BE2C (cell line): ENCODE data around the gene CAMTA1.

Experiments used
- DNase-seq: peaks from one replicate; pipeline ENCODE4 v3.0.0-alpha.2; 2020
- H3K27me3 ChIP-seq: fragments of 250-450 bp; sonication (Bioruptor Pico); 2 replicates; pipeline ENCODE4 v1.5.1; 2020; ENCODE audit warnings: mild to moderate bottlenecking
- H3K36me3 ChIP-seq: fragments of 250-450 bp; sonication (Bioruptor Pico); 2 replicates; pipeline ENCODE4 v1.5.1; 2020; ENCODE audit warnings: mild to moderate bottlenecking
- H3K4me1 ChIP-seq: fragments of 250-450 bp; sonication (Bioruptor Pico); 2 replicates; pipeline ENCODE4 v1.5.1; 2020
- H3K4me3 ChIP-seq: 2 replicates; pipeline ENCODE4 v1.5.1; 2011; ENCODE audit warnings: low read depth, low read length
- H3K9me3 ChIP-seq: fragments of 250-450 bp; sonication (Bioruptor Pico); 2 replicates; pipeline ENCODE4 v1.5.1; 2020
- CTCF ChIP-seq: IDR thresholded peaks from 2 replicates; pipeline ENCODE4 v1.5.1; 2012; ENCODE audit warnings: mild to moderate bottlenecking, low read depth, low read length

Gene CAMTA1

GRCh38 chr1:6962478-6962995 lies 177.3 kb downstream of the CAMTA1 start:
- Histone ChIP-seq H3K4me3 (no peak overlapping the region), H3K27me3 (no peaks in the 10 kb centered on the region), H3K4me1 (peaks cover 14% of the 10 kb centered on the region), H3K9me3 (no peaks in the 10 kb centered on the region), H3K36me3 (no peaks in the 10 kb centered on the region)
- no peak for TF ChIP-seq CTCF
- DNase-seq = peak; percentile 25

- peaks cover 14% of the 10 kb centered on the region for H3K4me1 ChIP-seq
- no peaks in the 10 kb centered on the region for H3K27me3 ChIP-seq
- no peak overlapping the region for H3K4me3 ChIP-seq
- no peak for DNase-seq
- no peaks in the 10 kb centered on the region for H3K9me3 ChIP-seq
- H3K36me3 ChIP-seq = no peaks in the 10 kb centered on the region
- TF ChIP-seq CTCF = no peak
Measured at GRCh38 chr1:6962996-6963911, 178.0 kb downstream of the CAMTA1 start.

DNA sequence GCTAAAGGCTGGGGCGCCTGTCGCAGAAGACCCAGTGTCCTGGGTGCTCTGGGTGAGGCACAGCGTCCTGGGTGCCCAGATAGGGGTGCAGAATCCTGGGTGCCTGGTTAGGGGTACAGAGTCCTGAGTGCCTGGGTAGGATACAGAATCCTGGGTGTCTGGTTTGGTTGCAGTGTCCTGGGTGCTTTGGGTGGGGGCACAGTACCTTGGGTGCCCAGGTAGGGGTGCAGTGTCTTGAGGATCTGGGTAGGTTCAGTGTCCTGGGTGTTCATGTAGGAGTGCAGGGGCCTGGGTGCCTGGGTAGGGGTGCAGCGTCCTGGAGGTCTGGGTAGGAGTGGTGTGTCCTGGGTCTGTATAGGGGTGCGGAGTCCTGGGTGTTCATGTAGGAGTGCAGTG lies 178.7 kb downstream of the CAMTA1 start:
- H3K4me3 ChIP-seq = no peak overlapping the region
- H3K27me3 ChIP-seq = no peaks in the 10 kb centered on the region
- no peak for TF ChIP-seq CTCF
- DNase-seq = no peak
- peaks cover 14% of the 10 kb centered on the region for H3K4me1 ChIP-seq
- no peaks in the 10 kb centered on the region for H3K9me3 ChIP-seq
- H3K36me3 ChIP-seq = no peaks in the 10 kb centered on the region

GRCh38 chr1:6965083-6965934 lies 180.1 kb downstream of the CAMTA1 start:
- Histone ChIP-seq H3K27me3 (no peaks in the 10 kb centered on the region), H3K36me3 (no peaks in the 10 kb centered on the region), H3K9me3 (no peaks in the 10 kb centered on the region), H3K4me1 (peaks cover 3% of the 10 kb centered on the region; the same call in 1 of the 2 replicates), H3K4me3 (no peak overlapping the region)
- DNase-seq = no peak
- no peak for TF ChIP-seq CTCF

GRCh38 chr1:6965935-6966241 lies 180.6 kb downstream of the CAMTA1 start:
- H3K4me3 ChIP-seq = no peak overlapping the region
- H3K36me3 ChIP-seq = no peaks in the 10 kb centered on the region
- no peaks in the 10 kb centered on the region for H3K4me1 ChIP-seq
- H3K27me3 ChIP-seq = no peaks in the 10 kb centered on the region
- no peak for DNase-seq
- TF ChIP-seq CTCF = no peak
- H3K9me3 ChIP-seq = no peaks in the 10 kb centered on the region

DNA sequence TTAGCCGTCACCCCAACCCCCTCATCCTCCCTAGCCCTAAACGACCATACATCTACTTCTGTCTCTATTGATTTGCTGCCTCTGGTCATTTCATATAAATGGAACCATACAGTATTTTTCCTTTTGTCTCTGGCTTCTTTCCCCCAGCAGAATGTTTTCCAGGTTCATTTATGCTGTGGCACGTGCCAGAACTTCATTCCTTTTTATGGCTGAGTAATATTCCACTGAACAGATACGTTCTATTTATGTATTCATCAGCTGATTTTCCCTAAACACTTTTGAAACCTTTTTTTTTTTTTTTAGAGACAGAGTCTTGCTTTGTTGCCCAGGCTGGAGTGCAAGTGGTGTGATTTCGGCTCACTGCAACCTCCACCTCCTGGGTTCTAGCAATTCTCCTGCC lies 181.1 kb downstream of the CAMTA1 start:
- H3K4me3 ChIP-seq = no peak overlapping the region
- DNase-seq = no peak

More for the DNA sequence above, 181.1 kb downstream of the CAMTA1 start:
- no peaks in the 10 kb centered on the region for H3K36me3 ChIP-seq
- no peaks in the 10 kb centered on the region for H3K27me3 ChIP-seq
- H3K9me3 ChIP-seq = no peaks in the 10 kb centered on the region
- TF ChIP-seq CTCF = no peak
- no peaks in the 10 kb centered on the region for H3K4me1 ChIP-seq
